Ishikawa (cell line): Measurements from ENCODE around the gene DCUN1D2.

Source experiments
- CEBPB ChIP-seq: IDR thresholded peaks from 2 replicates; pipeline ENCODE4 v1.6.1; 2012
- CREB1 ChIP-seq: IDR thresholded peaks from 2 replicates; pipeline ENCODE4 v1.6.1; 2012; ENCODE audit warnings: low read depth
- EGR1 ChIP-seq: IDR thresholded peaks from 2 replicates; pipeline ENCODE4 v1.6.1; 2012
- EP300 ChIP-seq: IDR thresholded peaks from 2 replicates; pipeline ENCODE4 v1.6.1; 2012; ENCODE audit warnings: borderline replicate concordance
- FOXM1 ChIP-seq: IDR thresholded peaks from 2 replicates; pipeline ENCODE4 v1.6.1; 2012; ENCODE audit warnings: low read depth, borderline replicate concordance
- NFIC ChIP-seq: IDR thresholded peaks from 2 replicates; pipeline ENCODE4 v1.6.1; 2012
- RAD21 ChIP-seq: IDR thresholded peaks from 2 replicates; pipeline ENCODE4 v1.6.1; 2012; ENCODE audit warnings: low read depth
- TAF1 ChIP-seq: IDR thresholded peaks from 2 replicates; pipeline ENCODE4 v1.6.1; 2012; ENCODE audit warnings: low read depth, mild to moderate bottlenecking
- TCF12 ChIP-seq: IDR thresholded peaks from 2 replicates; pipeline ENCODE4 v1.6.1; 2012; ENCODE audit warnings: low read depth
- TEAD4 ChIP-seq: IDR thresholded peaks from 2 replicates; pipeline ENCODE4 v1.6.1; 2012
- YY1 ChIP-seq: IDR thresholded peaks from 2 replicates; pipeline ENCODE4 v1.6.1; 2012; ENCODE audit warnings: low read depth
- ZBTB7A ChIP-seq: IDR thresholded peaks from 2 replicates; pipeline ENCODE4 v1.6.1; 2012; ENCODE audit warnings: low read depth
- TF ChIP-seq, protein P1 (sequence below): IDR thresholded peaks from 2 replicates; pipeline ENCODE4 v1.6.1; 2012
- TF ChIP-seq, protein P2 (sequence below): IDR thresholded peaks from 2 replicates; pipeline ENCODE4 v1.6.1; 2012
- TF ChIP-seq, protein P3 (sequence below): IDR thresholded peaks from 2 replicates; pipeline ENCODE4 v1.6.1; 2012; ENCODE audit warnings: low read depth, mild to moderate bottlenecking

Gene DCUN1D2

DNA sequence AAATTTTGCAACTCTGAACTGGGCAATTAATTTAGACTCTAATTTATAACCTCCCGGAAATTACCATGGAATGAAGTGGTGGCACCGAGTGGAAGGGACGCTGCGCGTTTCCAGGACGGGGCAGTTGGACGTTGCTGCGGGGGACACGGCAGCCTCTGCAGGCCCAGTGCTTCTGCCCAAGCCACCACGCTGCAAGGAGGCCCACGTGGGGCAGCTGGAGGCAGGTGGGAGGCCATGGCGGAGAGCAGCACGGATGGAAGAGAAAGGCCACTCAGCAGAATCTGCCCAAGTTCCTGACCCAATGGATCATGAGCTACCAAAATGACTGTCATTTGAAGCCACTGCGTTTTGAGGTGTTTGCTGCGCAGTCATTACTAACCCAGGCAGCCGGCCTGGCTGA, 26.0 kb downstream of the DCUN1D2 start:
- TF ChIP-seq ZBTB7A (no peak), TEAD4 (no peak), NFIC (no peak), CEBPB (no peak), EGR1 (no peak), RAD21 (no peak)
- TF ChIP-seq, protein P1, sequence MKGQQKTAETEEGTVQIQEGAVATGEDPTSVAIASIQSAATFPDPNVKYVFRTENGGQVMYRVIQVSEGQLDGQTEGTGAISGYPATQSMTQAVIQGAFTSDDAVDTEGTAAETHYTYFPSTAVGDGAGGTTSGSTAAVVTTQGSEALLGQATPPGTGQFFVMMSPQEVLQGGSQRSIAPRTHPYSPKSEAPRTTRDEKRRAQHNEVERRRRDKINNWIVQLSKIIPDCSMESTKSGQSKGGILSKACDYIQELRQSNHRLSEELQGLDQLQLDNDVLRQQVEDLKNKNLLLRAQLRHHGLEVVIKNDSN, result no peak
- TF ChIP-seq, protein P2, sequence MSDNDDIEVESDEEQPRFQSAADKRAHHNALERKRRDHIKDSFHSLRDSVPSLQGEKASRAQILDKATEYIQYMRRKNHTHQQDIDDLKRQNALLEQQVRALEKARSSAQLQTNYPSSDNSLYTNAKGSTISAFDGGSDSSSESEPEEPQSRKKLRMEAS, result no peak

DNA sequence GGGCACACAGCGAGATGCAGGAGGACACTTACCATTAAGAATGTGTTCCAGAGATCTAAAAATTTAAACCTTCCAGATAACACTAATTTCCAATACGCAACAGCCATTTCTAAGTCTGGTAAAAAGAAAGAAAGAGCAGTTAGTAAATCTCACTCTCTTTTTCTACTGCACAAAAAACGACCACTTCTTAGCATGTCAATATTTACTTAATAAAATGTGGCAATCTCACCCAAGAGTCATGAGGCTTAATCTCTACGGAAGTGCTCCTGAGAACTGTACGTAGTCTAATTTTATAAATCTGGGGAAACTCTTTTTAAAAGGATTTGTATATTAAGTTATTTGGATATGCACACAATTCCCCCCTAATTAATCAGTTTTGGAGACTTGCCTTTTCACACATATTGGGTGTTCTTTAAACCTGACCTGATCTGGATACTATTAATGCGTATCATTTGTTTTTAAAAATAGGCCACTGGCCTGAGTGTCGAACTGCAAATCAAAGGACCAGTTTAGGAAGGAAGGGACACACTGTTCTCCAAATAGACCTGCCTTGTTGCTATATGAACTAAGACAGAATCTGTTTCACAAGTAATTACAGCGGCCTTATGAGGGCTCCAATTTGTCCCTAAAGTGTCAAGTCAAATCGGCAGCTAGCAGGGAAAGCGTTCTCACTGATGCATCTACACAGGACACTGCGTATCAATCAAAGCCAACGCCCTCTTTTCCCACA, 29.3 kb downstream of the DCUN1D2 start:
- no peak for TF ChIP-seq TCF12
- TF ChIP-seq CEBPB, result no peak
- no peak for TF ChIP-seq RAD21
- TF ChIP-seq, protein P2, result no peak
- no peak for TF ChIP-seq TEAD4
- TF ChIP-seq YY1, result no peak
- TF ChIP-seq EP300, result no peak

DNA sequence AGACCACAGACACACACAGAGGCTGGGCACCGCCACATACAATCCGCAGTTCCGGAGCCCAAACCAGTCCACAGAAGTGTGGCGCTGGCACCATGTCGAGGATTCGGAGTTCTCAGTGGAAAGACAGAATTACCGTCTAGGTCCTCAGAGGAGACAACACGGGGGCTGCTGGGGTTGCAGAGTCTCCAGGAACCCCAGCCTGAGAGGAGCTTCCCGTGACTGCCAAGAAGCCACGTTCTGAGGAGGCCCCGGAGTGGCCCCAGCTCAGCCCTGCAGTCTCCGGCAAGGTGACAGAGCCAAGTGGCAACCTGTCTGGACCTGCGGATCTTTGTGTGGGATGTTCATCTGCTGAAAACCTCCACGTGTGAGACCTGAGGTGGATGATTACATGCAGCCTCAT, 29.9 kb downstream of the DCUN1D2 start:
- no peak for TF ChIP-seq CEBPB
- no peak for TF ChIP-seq RAD21
- TF ChIP-seq CREB1, result no peak
- no peak for TF ChIP-seq FOXM1
- no peak for TF ChIP-seq ZBTB7A
- TF ChIP-seq NFIC, result no peak
- TF ChIP-seq, protein P1, result no peak
- TF ChIP-seq, protein P2, result no peak
- no peak for TF ChIP-seq TEAD4
- no peak for TF ChIP-seq TCF12
- TF ChIP-seq TAF1, result no peak
- no peak for TF ChIP-seq EGR1
- no peak for TF ChIP-seq YY1
- TF ChIP-seq EP300, result no peak
- TF ChIP-seq, protein P3, sequence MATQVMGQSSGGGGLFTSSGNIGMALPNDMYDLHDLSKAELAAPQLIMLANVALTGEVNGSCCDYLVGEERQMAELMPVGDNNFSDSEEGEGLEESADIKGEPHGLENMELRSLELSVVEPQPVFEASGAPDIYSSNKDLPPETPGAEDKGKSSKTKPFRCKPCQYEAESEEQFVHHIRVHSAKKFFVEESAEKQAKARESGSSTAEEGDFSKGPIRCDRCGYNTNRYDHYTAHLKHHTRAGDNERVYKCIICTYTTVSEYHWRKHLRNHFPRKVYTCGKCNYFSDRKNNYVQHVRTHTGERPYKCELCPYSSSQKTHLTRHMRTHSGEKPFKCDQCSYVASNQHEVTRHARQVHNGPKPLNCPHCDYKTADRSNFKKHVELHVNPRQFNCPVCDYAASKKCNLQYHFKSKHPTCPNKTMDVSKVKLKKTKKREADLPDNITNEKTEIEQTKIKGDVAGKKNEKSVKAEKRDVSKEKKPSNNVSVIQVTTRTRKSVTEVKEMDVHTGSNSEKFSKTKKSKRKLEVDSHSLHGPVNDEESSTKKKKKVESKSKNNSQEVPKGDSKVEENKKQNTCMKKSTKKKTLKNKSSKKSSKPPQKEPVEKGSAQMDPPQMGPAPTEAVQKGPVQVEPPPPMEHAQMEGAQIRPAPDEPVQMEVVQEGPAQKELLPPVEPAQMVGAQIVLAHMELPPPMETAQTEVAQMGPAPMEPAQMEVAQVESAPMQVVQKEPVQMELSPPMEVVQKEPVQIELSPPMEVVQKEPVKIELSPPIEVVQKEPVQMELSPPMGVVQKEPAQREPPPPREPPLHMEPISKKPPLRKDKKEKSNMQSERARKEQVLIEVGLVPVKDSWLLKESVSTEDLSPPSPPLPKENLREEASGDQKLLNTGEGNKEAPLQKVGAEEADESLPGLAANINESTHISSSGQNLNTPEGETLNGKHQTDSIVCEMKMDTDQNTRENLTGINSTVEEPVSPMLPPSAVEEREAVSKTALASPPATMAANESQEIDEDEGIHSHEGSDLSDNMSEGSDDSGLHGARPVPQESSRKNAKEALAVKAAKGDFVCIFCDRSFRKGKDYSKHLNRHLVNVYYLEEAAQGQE, result no peak

DNA sequence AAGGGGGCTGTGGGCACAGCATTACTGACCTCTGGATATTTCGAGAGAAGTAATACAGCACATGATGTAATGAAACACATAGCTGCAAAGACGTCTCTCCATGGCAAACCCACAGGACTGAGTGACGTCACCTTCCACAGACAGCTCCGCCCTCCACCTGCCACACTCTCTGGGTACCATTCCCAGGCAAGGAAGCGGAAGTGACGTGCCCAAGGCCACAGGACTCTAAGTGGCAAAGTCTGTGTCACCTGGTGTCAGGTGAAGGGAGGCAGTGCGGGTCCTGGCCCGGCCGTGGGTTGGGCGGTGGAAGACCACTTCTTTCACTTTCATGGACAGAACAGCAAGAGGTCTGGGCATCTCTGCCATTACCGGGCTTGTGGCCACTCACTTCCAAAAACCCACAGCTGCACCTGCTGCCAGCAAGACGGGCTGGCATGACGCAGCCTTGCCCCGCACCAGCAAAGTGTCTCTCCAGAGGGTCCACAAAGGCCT, 30.4 kb downstream of the DCUN1D2 start:
- no peak for TF ChIP-seq TEAD4
- TF ChIP-seq RAD21, result no peak
- TF ChIP-seq, protein P3, result no peak
- no peak for TF ChIP-seq EP300
- TF ChIP-seq, protein P1, result no peak

DNA sequence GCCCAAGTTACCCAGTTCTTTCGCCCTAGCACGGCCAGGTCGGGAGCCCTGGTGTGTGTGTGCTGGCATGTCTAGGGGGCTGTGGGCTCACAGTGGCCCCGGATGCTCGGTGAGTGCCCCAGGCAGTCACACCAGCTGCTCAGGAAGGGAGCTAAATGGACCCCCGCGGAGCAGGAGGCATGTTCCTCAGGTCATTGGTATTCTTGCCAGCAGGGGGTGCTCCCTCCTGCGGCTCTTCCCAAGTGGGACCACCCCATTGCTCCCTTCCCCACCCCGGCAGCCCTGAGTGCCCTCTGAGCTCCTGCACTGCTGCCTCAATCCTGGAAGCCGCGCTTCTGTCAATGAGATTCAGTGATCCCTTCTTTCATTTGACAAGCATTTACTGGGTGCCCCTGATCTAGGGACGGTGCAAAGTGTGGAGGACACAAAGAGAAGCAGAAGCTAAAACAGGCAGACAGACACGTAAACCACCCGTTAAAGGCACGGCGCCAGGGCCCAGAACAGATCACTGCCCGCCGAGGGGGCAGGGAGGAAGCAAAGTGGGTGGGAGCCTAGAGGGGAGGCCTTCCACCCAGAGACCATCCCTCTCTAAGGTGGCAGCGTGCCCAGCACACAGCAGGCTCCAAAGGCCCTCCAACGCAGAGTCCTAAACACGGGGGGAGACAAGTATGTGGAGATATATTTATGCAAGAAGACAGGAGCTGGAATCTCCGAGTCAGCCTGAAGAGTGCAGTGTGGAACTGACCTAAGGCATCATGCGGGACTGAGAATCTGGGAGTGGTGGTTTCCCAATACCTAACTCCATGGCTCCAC, 32.1 kb downstream of the DCUN1D2 start:
- TF ChIP-seq, protein P2, result 0 out of 2 replicates have a peak, but pooled peaks have one; percentile 18
- TF ChIP-seq ZBTB7A, result peak; percentile 37; the same call in 1 of the 2 replicates
- no peak for TF ChIP-seq CEBPB
- TF ChIP-seq RAD21, result peak; percentile 34; the same call in 1 of the 2 replicates
